Subcutaneous abdominal adipose tissue (tissue), 5 donors: ENCODE results near the gene RABGAP1L.
"Not testable (repeated sequence)": the region's sequence is repeated elsewhere in the genome, so short reads cannot be mapped to it uniquely, and the experiment has no call there.

ENCODE experiments used
- H3K27ac ChIP-seq: one replicate; pipeline ENCODE4 v1.7.0; 2013; ENCODE audit warnings: low read depth, mild to moderate bottlenecking, inconsistent platforms, low read length, moderate library complexity
- H3K27me3 ChIP-seq, 5 donors: one replicate each; pipeline ENCODE4 v1.7.0; 2013; ENCODE audit warnings: low read length in 5 of 5, inconsistent platforms in 1 of 5; ENCODE audit not compliant: control insufficient read depth in 5 of 5, insufficient read depth in 4 of 5
- H3K36me3 ChIP-seq, 5 donors: one replicate each; pipeline ENCODE4 v1.7.0; 2013; ENCODE audit warnings: low read length in 5 of 5; ENCODE audit not compliant: control insufficient read depth in 5 of 5, insufficient read depth in 5 of 5
- H3K4me1 ChIP-seq, 5 donors: one replicate each; pipeline ENCODE4 v1.7.0; 2013; ENCODE audit warnings: low read length in 5 of 5, mild to moderate bottlenecking in 3 of 5, moderate library complexity in 1 of 5; ENCODE audit not compliant: control insufficient read depth in 5 of 5, insufficient read depth in 5 of 5
- H3K4me3 ChIP-seq, 5 donors: one replicate each; pipeline ENCODE4 v1.7.0; 2013; ENCODE audit warnings: low read length in 5 of 5, low read depth in 1 of 5
- H3K9ac ChIP-seq, 5 donors: one replicate each; pipeline ENCODE4 v1.7.0; 2013; ENCODE audit warnings: low read length in 5 of 5, mild to moderate bottlenecking in 4 of 5, moderate library complexity in 3 of 5
- H3K9me3 ChIP-seq, 5 donors: one replicate each; pipeline ENCODE4 v1.7.0; 2013; ENCODE audit warnings: low read length in 5 of 5; ENCODE audit not compliant: control insufficient read depth in 5 of 5
- donor health status: healthy.
- donor health status: healthy.
- donor health status: healthy.
- donor health status: healthy.
- donor health status: healthy.

The RABGAP1L gene

DNA sequence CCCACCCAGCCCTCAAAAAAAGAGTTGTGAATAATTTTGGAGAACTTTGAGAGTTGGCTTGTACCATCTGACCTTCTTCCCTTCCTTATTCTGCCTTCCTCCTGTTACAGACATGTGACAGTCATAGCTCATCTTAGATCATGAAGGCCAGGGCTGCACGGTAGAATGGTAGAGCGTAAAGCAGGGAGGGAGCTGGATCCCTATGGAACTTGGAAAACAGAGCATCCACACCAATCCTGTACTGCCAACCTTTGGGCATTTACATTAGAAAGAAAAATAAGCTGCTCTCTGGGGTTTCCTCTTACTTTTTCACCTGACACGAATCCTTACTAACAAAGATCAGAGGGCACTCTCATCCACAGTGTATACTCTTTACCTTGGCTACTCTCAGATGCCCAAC lies 409.9 kb downstream of the RABGAP1L start:
- Histone ChIP-seq H3K9ac (no peak overlapping the region), H3K9me3 (peaks cover 0 to 2% (median 0%) of the 10 kb centered on the region in 5 donors), H3K36me3 (no peaks in the 10 kb centered on the region), H3K27ac (no peak overlapping the region), H3K4me3 (no peak overlapping the region), H3K4me1 (no peaks in the 10 kb centered on the region), H3K27me3 (no peaks in the 10 kb centered on the region)

DNA sequence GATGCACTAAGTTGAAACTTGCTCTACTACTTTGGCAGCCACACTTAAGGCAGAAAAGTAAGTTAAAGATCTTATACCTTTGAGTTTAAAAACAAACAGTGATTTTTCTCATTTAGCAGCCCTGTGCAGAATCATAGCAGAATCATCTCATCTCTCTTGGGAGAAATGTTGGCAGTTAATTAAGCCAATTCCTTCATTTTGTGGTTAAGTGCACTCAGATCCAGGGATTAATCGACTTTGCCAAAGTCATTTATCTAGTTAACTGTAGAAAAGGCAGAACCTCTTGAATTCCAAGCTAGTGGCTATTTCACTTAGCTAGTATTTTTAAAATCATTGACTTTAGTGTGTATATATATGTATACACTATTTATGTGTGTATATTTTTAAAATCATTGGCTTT lies 413.5 kb downstream of the RABGAP1L start:
- Histone ChIP-seq H3K9me3 (peaks cover 0 to 25% (median 14%) of the 10 kb centered on the region in 5 donors), H3K4me3 (no peak overlapping the region), H3K36me3 (no peaks in the 10 kb centered on the region)

DNA sequence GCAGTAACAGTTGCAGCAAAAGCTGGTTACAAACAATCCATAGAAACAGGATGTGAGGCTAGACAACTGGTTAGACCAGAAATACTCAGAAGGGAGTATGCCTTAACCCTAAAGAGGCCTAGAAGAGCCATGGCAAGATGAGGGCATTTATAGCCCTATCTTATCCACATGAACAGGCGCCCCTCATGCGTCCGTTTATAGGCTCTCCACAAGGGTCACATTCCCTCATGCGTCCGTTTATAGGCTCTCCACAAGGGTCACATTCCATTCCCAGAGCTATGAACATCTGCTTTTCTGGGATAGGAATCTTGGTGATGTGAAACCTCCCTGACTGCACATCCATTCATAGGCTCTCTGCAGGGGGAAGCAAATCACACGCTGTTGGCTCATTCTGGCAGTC lies 416.8 kb downstream of the RABGAP1L start:
- H3K4me1 ChIP-seq, H3K9ac ChIP-seq: not testable (repeated sequence)
- peak overlapping the region in 1 of 5 donors; percentile 15 for H3K4me3 ChIP-seq

More for the DNA sequence above, 413.5 kb downstream of the RABGAP1L start:
- Histone ChIP-seq H3K27ac (no peak overlapping the region), H3K9ac (no peak overlapping the region), H3K4me1 (no peaks in the 10 kb centered on the region), H3K27me3 (no peaks in the 10 kb centered on the region)

DNA sequence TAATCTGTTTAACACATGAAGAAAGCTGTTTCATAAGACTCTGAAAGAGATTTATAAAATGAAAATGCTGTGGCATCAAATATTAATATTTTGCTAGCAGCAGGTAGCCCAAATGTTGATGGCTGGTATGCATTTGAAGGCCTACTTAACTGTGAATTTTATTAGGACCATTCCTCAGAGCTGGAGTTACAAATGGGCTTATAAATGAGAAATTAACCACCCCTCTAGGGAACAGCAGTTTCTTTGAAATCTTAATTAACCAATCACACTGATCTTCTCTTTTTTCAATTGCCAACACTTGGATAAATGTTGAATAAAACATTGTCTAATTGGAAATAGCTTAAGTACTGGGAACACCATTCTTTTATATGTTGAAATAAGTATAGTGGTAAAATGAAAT lies 418.4 kb downstream of the RABGAP1L start:
- no peak overlapping the region for H3K27ac ChIP-seq
- no peak overlapping the region for H3K4me3 ChIP-seq
- no peaks in the 10 kb centered on the region for H3K4me1 ChIP-seq
- H3K27me3 ChIP-seq, result no peaks in the 10 kb centered on the region
- H3K9me3 ChIP-seq, result peaks cover 0 to 24% (median 14%) of the 10 kb centered on the region in 5 donors
- no peak overlapping the region for H3K9ac ChIP-seq
- H3K36me3 ChIP-seq, result no peaks in the 10 kb centered on the region

More for the DNA sequence above, 416.8 kb downstream of the RABGAP1L start:
- H3K9me3 ChIP-seq, result peaks cover 0 to 25% (median 14%) of the 10 kb centered on the region in 5 donors
- not testable (repeated sequence) for H3K27ac ChIP-seq, H3K27me3 ChIP-seq, H3K36me3 ChIP-seq

DNA sequence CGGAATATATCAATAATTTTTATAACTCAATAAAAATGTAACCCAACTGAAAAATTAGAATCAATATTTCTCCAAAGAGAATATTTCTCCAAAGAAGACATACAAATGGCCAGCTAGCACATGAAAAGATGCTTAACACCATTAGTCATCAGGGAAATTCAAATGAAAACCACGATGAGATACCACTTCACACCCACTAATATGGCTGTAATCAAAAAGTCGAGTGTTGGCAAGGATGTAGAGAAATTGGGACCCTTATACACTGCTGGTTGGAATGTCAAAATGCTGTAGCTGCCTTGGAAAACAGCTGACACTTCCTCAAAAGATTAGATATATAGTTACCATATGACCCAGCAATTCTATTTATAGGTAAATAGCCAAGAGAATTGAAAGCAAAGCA lies 421.5 kb downstream of the RABGAP1L start:
- no peak overlapping the region for H3K9ac ChIP-seq
- H3K4me3 ChIP-seq, result no peak overlapping the region
- H3K9me3 ChIP-seq, result peaks cover 0 to 19% (median 7%) of the 10 kb centered on the region in 5 donors
- H3K4me1 ChIP-seq, result no peaks in the 10 kb centered on the region
- H3K27ac ChIP-seq, result no peak overlapping the region
- H3K27me3 ChIP-seq, result no peaks in the 10 kb centered on the region
- no peaks in the 10 kb centered on the region for H3K36me3 ChIP-seq

DNA sequence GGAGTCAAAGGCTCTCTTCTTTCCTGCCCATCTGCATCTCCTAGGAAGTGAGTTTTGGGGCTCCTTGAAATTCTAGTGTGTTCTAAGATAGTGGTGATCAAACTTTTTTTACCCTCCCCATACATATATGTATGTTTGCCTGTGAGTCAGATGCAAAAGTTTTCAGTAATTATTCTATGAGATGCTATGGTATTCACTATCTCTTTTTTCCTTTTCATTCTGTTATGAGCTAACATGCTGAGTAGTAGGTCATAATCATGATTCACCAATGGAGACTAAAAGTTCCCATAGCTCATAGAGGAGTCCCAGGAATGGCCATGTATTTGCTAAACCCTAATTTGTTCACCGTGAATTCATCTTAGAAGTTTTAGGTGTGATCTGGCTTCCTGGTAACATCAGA lies 424.0 kb downstream of the RABGAP1L start:
- Histone ChIP-seq H3K9ac (no peak overlapping the region), H3K4me3 (no peak overlapping the region), H3K27me3 (no peaks in the 10 kb centered on the region), H3K9me3 (peaks cover 0 to 12% (median 1%) of the 10 kb centered on the region in 5 donors), H3K36me3 (no peaks in the 10 kb centered on the region), H3K4me1 (no peaks in the 10 kb centered on the region), H3K27ac (no peak overlapping the region)

DNA sequence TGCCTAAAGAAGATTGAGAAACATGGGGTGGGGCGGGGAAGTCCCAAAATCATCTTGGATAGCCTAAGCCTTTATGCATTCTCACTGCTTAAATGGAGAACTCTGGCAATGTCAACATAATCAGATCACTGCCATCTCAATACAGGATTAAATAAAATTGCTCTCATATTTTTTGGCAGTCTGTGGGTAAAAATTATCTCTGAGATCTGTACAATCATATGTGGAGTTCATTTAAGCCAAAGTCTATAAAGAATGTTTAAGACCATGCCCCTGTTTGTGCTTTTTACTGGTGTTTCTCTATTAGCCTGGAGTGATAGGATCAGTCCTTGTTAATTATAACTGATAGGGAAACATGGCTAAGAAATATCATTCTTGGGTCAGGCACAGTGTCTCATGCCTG lies 424.8 kb downstream of the RABGAP1L start:
- no peak overlapping the region for H3K4me3 ChIP-seq
- peaks cover 0 to 14% (median 6%) of the 10 kb centered on the region in 5 donors for H3K9me3 ChIP-seq
- no peaks in the 10 kb centered on the region for H3K36me3 ChIP-seq
- H3K27me3 ChIP-seq, result no peaks in the 10 kb centered on the region
- no peak overlapping the region for H3K27ac ChIP-seq
- no peak overlapping the region for H3K9ac ChIP-seq
- H3K4me1 ChIP-seq, result no peaks in the 10 kb centered on the region

DNA sequence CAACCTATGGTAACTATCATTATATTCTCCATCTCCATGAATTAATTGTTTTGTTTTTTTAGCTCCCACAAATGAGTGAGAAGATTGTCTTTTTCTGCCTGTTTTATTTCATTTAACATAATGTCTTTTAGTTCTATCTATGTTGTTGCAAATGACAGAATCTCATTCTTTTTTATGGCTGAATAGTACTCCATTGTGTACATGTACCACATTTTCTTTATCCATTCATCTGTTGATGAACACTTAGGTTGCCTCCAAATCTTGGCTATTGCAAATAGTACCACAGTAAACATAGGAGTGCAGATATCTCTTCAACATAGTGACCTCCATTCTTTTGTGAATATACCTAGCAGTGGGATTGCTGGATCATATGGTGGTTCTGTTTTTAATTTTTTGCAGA lies 429.3 kb downstream of the RABGAP1L start:
- not testable (repeated sequence) for H3K36me3 ChIP-seq, H3K4me1 ChIP-seq, H3K9ac ChIP-seq, H3K4me3 ChIP-seq, H3K27me3 ChIP-seq, H3K27ac ChIP-seq
- peaks cover 0 to 19% (median 13%) of the 10 kb centered on the region in 5 donors for H3K9me3 ChIP-seq

DNA sequence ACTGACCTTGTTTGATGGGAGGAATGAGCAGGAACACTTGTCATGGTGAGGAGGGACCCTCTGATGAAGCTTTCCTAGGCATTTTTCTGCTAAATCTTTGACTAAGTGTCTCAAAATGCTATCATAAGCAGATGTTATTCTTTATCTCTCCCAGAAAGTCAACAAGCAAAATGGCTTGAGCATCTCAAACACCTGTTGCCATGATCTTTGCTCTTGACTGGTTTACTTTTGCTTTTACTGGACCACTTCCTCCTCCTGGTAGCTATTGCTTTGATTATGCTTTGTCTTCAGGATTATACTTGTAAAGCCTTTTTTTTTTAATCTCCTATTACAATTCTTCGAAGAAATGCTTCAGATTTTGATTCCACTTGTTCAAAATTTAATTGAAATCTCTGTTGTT lies 445.9 kb downstream of the RABGAP1L start:
- H3K36me3 ChIP-seq, result peaks cover 0 to 6% (median 3%) of the 10 kb centered on the region in 5 donors
- H3K4me1 ChIP-seq, result no peaks in the 10 kb centered on the region
- no peak overlapping the region for H3K9ac ChIP-seq
- no peaks in the 10 kb centered on the region for H3K27me3 ChIP-seq
- no peak overlapping the region for H3K4me3 ChIP-seq
- no peak overlapping the region for H3K27ac ChIP-seq
- H3K9me3 ChIP-seq, result peaks cover 0 to 8% (median 0%) of the 10 kb centered on the region in 5 donors

DNA sequence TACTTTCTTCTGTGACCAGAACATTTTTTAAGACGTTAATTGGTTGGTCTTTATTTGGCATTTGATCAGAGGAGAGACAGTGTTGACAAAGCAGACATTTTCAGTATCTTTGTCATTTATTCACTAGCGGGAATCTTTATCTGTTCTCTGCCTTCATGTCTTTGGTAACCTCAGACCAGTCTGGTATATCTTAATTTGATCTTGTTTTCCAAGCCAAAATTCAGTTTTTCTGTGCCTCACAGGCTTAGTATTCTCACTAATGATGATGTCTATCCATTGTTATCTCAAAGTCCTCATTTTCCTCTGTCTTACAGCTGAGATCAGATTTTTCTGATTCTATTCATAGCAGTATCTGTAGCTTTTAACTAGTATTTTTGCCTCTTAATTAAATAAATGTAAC lies 447.2 kb downstream of the RABGAP1L start:
- H3K27me3 ChIP-seq, result no peaks in the 10 kb centered on the region
- no peak overlapping the region for H3K4me3 ChIP-seq
- no peak overlapping the region for H3K27ac ChIP-seq
- H3K9ac ChIP-seq, result no peak overlapping the region
- H3K36me3 ChIP-seq, result peaks cover 0 to 6% (median 3%) of the 10 kb centered on the region in 5 donors
- H3K9me3 ChIP-seq, result peaks cover 0 to 4% (median 0%) of the 10 kb centered on the region in 5 donors
- no peaks in the 10 kb centered on the region for H3K4me1 ChIP-seq

DNA sequence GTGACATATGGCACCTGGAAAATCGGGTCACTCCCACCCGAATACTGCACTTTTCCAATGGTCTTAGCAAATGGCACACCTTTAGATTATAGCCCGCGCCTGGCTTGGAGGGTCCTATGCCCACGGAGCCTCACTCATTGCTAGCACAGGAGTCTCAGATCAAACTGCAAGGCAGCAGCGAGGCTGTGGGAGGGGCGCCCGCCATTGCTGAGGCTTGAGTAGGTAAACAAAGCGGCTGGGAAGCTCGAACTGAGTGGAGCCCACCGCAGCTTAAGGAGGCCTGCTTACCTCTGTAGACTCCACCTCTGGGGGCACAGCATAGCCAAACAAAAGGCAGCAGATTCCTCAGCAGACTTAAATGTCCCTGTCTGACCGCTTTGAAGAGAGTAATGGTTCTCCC lies 458.6 kb downstream of the RABGAP1L start:
- H3K4me1 ChIP-seq, H3K9ac ChIP-seq, H3K9me3 ChIP-seq, H3K36me3 ChIP-seq, H3K27me3 ChIP-seq, H3K27ac ChIP-seq, H3K4me3 ChIP-seq: not testable (repeated sequence)
